ENCODE measurements around the gene ATXN1. TPM values are rescaled to one million over a fixed set of nuclear protein-coding genes. Genes with fewer than 3 reads are reported as not detected.

Gene ATXN1
- total RNA-seq, 1 donor: 45.3 TPM

- H3K4me3 ChIP-seq (ENCODE audit: low read depth, low read length): no peak overlapping the region
- TF ChIP-seq CTCF (IDR thresholded peaks at IDR 0.05; ENCODE audit: insufficient read depth, low read depth, low read length): no peak
- no peak for DNase-seq (ENCODE audit: low read depth)
These were observed 343.1 kb downstream of the ATXN1 start for GRCh38 chr6:16418151-16418550.

- no peak for DNase-seq (ENCODE audit: low read depth)
- no peak overlapping the region for H3K4me3 ChIP-seq (ENCODE audit: low read depth, low read length)
- no peak for TF ChIP-seq CTCF (IDR thresholded peaks at IDR 0.05; ENCODE audit: insufficient read depth, low read depth, low read length)
These were observed 345.6 kb downstream of the ATXN1 start for GRCh38 chr6:16415677-16416076.

GRCh38 chr6:16414205-16414604 is 347.1 kb downstream of the ATXN1 start:
- DNase-seq (ENCODE audit: low read depth): peak; percentile 58
- TF ChIP-seq CTCF (IDR thresholded peaks at IDR 0.05; ENCODE audit: insufficient read depth, low read depth, low read length): no peak
- H3K4me3 ChIP-seq (ENCODE audit: low read depth, low read length): no peak overlapping the region

- no peak overlapping the region for H3K4me3 ChIP-seq (ENCODE audit: low read depth, low read length)
- DNase-seq (ENCODE audit: low read depth): no peak
- no peak for TF ChIP-seq CTCF (IDR thresholded peaks at IDR 0.05; ENCODE audit: insufficient read depth, low read depth, low read length)
These were observed 347.9 kb downstream of the ATXN1 start for GRCh38 chr6:16413399-16413798.

- DNase-seq (ENCODE audit: low read depth): no peak
- H3K4me3 ChIP-seq (ENCODE audit: low read depth, low read length): no peak overlapping the region
- no peak for TF ChIP-seq CTCF (IDR thresholded peaks at IDR 0.05; ENCODE audit: insufficient read depth, low read depth, low read length)
These were observed 348.3 kb downstream of the ATXN1 start for GRCh38 chr6:16412982-16413381.

- no peak overlapping the region for H3K4me3 ChIP-seq (ENCODE audit: low read depth, low read length)
- no peak for DNase-seq (ENCODE audit: low read depth)
- TF ChIP-seq CTCF (IDR thresholded peaks at IDR 0.05; ENCODE audit: insufficient read depth, low read depth, low read length): no peak
These were observed 349.1 kb downstream of the ATXN1 start for GRCh38 chr6:16412171-16412570.
